SK-N-SH treated with all-trans-retinoic acid at 6 μM for 48 hours (cell line): ENCODE data around the gene SYNDIG1.

Experiments used
- ATAC-seq: fragments of 200-7000 bp; cut with Tn5 transposase; 3 replicates; pipeline ENCODE4 v1.9.1; 2020; ENCODE audit warnings: mild to moderate bottlenecking, moderate library complexity
- ARNTL ChIP-seq: fragments of 450-650 bp; formaldehyde crosslinking; IDR thresholded peaks from 2 replicates; pipeline ENCODE4 v1.5.0; 2020; ENCODE audit warnings: low read depth, mild to moderate bottlenecking, moderate library complexity, borderline replicate concordance
- BACH2 ChIP-seq: fragments of 250-450 bp; sonication (Bioruptor Pico); IDR thresholded peaks from 2 replicates; pipeline ENCODE4 v1.9.0; 2021; ENCODE audit warnings: mild to moderate bottlenecking, borderline replicate concordance
- CREB5 ChIP-seq: fragments of 250-450 bp; sonication (Bioruptor Pico); IDR thresholded peaks from 2 replicates; pipeline ENCODE4 v1.5.1; 2020; ENCODE audit warnings: low read depth, mild to moderate bottlenecking, moderate library complexity
- CSDC2 ChIP-seq: fragments of 250-450 bp; sonication (Bioruptor Pico); IDR thresholded peaks from 2 replicates; pipeline ENCODE4 v1.5.0; 2020; ENCODE audit warnings: mild to moderate bottlenecking, moderate library complexity
- ESRRG ChIP-seq: fragments of 250-450 bp; sonication (Bioruptor Pico); IDR thresholded peaks from 2 replicates; pipeline ENCODE4 v1.6.1; 2021; ENCODE audit warnings: mild to moderate bottlenecking
- GLIS3 ChIP-seq: fragments of 250-450 bp; sonication (Bioruptor Pico); IDR thresholded peaks from 2 replicates; pipeline ENCODE4 v1.5.0; 2020; ENCODE audit warnings: mild to moderate bottlenecking, moderate library complexity
- ISL1 ChIP-seq: fragments of 250-450 bp; sonication (Bioruptor Pico); IDR thresholded peaks from 2 replicates; pipeline ENCODE4 v2.1.2; 2022; ENCODE audit warnings: mild to moderate bottlenecking, moderate library complexity
- PATZ1 ChIP-seq: fragments of 250-450 bp; sonication (Bioruptor Pico); IDR thresholded peaks from 2 replicates; pipeline ENCODE4 v1.8.0; 2020; ENCODE audit warnings: mild to moderate bottlenecking, moderate library complexity, borderline replicate concordance
- PPARA ChIP-seq: fragments of 250-450 bp; sonication (Bioruptor Pico); IDR thresholded peaks from 2 replicates; pipeline ENCODE4 v1.5.0; 2020; ENCODE audit warnings: mild to moderate bottlenecking, borderline replicate concordance
- RARB ChIP-seq: fragments of 250-450 bp; sonication (Bioruptor Pico); IDR thresholded peaks from 2 replicates; pipeline ENCODE4 v1.8.0; 2021; ENCODE audit warnings: mild to moderate bottlenecking, moderate library complexity
- SNAI2 ChIP-seq: fragments of 250-450 bp; sonication (Bioruptor Pico); IDR thresholded peaks from 2 replicates; pipeline ENCODE4 v1.5.0; 2020; ENCODE audit warnings: mild to moderate bottlenecking, moderate library complexity
- TCF4 ChIP-seq: fragments of 250-450 bp; sonication (Bioruptor Pico); IDR thresholded peaks from 2 replicates; pipeline ENCODE4 v1.8.0; 2021; ENCODE audit warnings: mild to moderate bottlenecking, moderate library complexity, borderline replicate concordance
- TOX ChIP-seq: fragments of 250-450 bp; sonication (Bioruptor Pico); IDR thresholded peaks from 2 replicates; pipeline ENCODE4 v1.8.0; 2021; ENCODE audit warnings: mild to moderate bottlenecking, moderate library complexity, borderline replicate concordance
- TSHZ2 ChIP-seq: fragments of 250-450 bp; sonication (Bioruptor Pico); IDR thresholded peaks from 2 replicates; pipeline ENCODE4 v1.5.0; 2020; ENCODE audit warnings: mild to moderate bottlenecking, moderate library complexity
- ZC3H10 ChIP-seq: fragments of 250-450 bp; sonication (Bioruptor Pico); IDR thresholded peaks from 2 replicates; pipeline ENCODE4 v1.5.1; 2021; ENCODE audit warnings: mild to moderate bottlenecking, moderate library complexity
- ZFP3 ChIP-seq: fragments of 250-450 bp; sonication (Bioruptor Pico); IDR thresholded peaks from 2 replicates; pipeline ENCODE4 v1.5.0; 2020; ENCODE audit warnings: mild to moderate bottlenecking, moderate library complexity
- ZFP30 ChIP-seq: fragments of 450-650 bp; formaldehyde crosslinking; IDR thresholded peaks from 2 replicates; pipeline ENCODE4 v1.5.0; 2022; ENCODE audit warnings: mild to moderate bottlenecking, moderate library complexity
- ZNF565 ChIP-seq: fragments of 450-650 bp; formaldehyde crosslinking; conservative IDR thresholded peaks from 2 replicates; pipeline ENCODE4 v1.5.0; 2020; ENCODE audit warnings: low read depth, mild to moderate bottlenecking, moderate library complexity
- ZNF70 ChIP-seq: fragments of 450-650 bp; formaldehyde crosslinking; IDR thresholded peaks from 2 replicates; pipeline ENCODE4 v1.5.0; 2020; ENCODE audit warnings: mild to moderate bottlenecking, moderate library complexity
- ZNF8 ChIP-seq: fragments of 450-650 bp; formaldehyde crosslinking; IDR thresholded peaks from 2 replicates; pipeline ENCODE4 v1.5.0; 2020; ENCODE audit warnings: mild to moderate bottlenecking, moderate library complexity
- TF ChIP-seq, protein P1 (sequence below): fragments of 250-450 bp; sonication (Bioruptor Pico); IDR thresholded peaks from 2 replicates; pipeline ENCODE4 v1.8.0; 2021; ENCODE audit warnings: low read depth, mild to moderate bottlenecking, moderate library complexity, borderline replicate concordance
- TF ChIP-seq, protein P2 (sequence below): fragments of 250-450 bp; sonication (Bioruptor Pico); IDR thresholded peaks from 2 replicates; pipeline ENCODE4 v1.5.1; 2021; ENCODE audit warnings: mild to moderate bottlenecking, moderate library complexity

The SYNDIG1 gene

GRCh38 chr20:24604966-24605665, 135.7 kb downstream of the SYNDIG1 start:
- TF ChIP-seq TCF4 (CRISPR knock-in tag) (no peak), ISL1 (CRISPR knock-in tag) (no peak), ESRRG (CRISPR knock-in tag) (no peak), TSHZ2 (no peak), RARB (CRISPR knock-in tag) (no peak), PPARA (CRISPR knock-in tag) (no peak), SNAI2 (no peak), CSDC2 (CRISPR knock-in tag) (no peak), BACH2 (no peak), ZFP30 (CRISPR knock-in tag) (no peak), ARNTL (CRISPR knock-in tag) (no peak), PATZ1 (CRISPR knock-in tag) (no peak), ZC3H10 (CRISPR knock-in tag) (no peak), ZFP3 (CRISPR knock-in tag) (no peak), ZNF8 (CRISPR knock-in tag) (no peak)
- ATAC-seq, result no peak

DNA sequence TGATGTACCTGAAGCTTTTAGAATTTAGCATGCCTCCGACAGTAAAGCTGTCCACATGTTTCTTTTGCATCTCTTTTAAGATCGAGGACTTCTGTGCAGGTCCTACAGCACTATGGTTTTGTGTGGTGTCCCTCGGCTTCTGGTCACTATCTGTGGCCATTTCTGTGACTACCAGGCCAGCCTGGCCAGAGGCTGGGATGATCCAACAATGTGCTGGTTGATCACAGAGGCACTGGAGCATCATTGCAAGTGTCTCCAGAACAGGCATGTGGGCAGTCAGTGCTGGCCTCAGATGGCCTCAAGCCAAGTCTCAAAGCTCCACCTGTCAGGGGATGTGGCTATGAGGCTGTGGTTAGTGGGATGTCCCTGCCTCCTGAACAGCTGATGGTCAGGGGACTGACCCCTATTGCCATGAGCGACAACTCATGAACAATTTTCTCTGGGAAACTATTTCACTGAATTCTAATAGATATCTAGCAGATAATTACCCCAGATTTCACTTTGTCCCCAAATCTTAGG, 136.6 kb downstream of the SYNDIG1 start:
- no peak for TF ChIP-seq SNAI2
- no peak for TF ChIP-seq ARNTL (CRISPR knock-in tag)
- TF ChIP-seq ZNF565 (CRISPR knock-in tag), result no peak
- no peak for TF ChIP-seq GLIS3 (CRISPR knock-in tag)
- TF ChIP-seq ZC3H10 (CRISPR knock-in tag), result no peak
- no peak for TF ChIP-seq ESRRG (CRISPR knock-in tag)
- no peak for TF ChIP-seq ZFP30 (CRISPR knock-in tag)
- TF ChIP-seq ISL1 (CRISPR knock-in tag), result no peak
- no peak for TF ChIP-seq PPARA (CRISPR knock-in tag)
- TF ChIP-seq TCF4 (CRISPR knock-in tag), result no peak
- TF ChIP-seq, protein P1, sequence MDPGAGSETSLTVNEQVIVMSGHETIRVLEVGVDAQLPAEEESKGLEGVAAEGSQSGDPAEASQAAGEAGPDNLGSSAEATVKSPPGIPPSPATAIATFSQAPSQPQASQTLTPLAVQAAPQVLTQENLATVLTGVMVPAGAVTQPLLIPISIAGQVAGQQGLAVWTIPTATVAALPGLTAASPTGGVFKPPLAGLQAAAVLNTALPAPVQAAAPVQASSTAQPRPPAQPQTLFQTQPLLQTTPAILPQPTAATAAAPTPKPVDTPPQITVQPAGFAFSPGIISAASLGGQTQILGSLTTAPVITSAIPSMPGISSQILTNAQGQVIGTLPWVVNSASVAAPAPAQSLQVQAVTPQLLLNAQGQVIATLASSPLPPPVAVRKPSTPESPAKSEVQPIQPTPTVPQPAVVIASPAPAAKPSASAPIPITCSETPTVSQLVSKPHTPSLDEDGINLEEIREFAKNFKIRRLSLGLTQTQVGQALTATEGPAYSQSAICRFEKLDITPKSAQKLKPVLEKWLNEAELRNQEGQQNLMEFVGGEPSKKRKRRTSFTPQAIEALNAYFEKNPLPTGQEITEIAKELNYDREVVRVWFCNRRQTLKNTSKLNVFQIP (CRISPR knock-in tag), result no peak
- no peak for TF ChIP-seq ZNF8 (CRISPR knock-in tag)
- no peak for TF ChIP-seq CREB5 (CRISPR knock-in tag)
- TF ChIP-seq TSHZ2, result no peak
- no peak for TF ChIP-seq TOX (CRISPR knock-in tag)
- no peak for TF ChIP-seq ZNF70 (CRISPR knock-in tag)
- TF ChIP-seq ZFP3 (CRISPR knock-in tag), result no peak
- no peak for TF ChIP-seq CSDC2 (CRISPR knock-in tag)
- TF ChIP-seq, protein P2, sequence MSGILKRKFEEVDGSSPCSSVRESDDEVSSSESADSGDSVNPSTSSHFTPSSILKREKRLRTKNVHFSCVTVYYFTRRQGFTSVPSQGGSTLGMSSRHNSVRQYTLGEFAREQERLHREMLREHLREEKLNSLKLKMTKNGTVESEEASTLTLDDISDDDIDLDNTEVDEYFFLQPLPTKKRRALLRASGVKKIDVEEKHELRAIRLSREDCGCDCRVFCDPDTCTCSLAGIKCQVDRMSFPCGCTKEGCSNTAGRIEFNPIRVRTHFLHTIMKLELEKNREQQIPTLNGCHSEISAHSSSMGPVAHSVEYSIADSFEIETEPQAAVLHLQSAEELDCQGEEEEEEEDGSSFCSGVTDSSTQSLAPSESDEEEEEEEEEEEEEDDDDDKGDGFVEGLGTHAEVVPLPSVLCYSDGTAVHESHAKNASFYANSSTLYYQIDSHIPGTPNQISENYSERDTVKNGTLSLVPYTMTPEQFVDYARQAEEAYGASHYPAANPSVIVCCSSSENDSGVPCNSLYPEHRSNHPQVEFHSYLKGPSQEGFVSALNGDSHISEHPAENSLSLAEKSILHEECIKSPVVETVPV, result no peak
- no peak for TF ChIP-seq BACH2
- no peak for ATAC-seq
